GM21423 (cell line): ENCODE measurements around the gene GBA2.

Source experiments
- ATAC-seq: cut with Tn5 transposase; IDR thresholded peaks from one replicate; pipeline ENCODE4 v1.9.1; 2021; ENCODE audit warnings: mild to moderate bottlenecking, moderate library complexity; ENCODE audit not compliant: unreplicated experiment

The GBA2 gene

GRCh38 chr9:35740243-35740642 lies 8.8 kb downstream of the GBA2 start:
- no peak for ATAC-seq

- ATAC-seq: no peak
These were observed 10.1 kb downstream of the GBA2 start for GRCh38 chr9:35738924-35739323.

DNA sequence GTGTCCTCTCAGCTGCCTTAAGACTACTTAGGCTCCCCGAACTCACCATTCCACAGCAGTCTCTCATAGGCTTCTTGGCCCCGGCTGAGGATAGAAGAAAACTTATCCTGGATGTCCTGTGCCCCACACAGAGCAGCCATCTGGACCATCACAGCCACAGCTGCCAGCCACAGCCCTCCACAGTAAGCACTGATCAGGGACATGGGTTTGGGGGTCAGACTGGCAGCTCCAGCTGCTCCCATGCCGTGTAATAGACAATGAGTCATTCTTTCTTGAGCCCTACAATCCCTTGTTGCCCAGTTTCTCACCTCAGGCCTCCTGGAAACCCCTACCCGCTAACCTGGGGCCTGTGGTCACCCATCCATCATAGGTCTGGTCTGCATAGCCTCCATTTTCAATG lies 10.8 kb downstream of the GBA2 start:
- no peak for ATAC-seq

DNA sequence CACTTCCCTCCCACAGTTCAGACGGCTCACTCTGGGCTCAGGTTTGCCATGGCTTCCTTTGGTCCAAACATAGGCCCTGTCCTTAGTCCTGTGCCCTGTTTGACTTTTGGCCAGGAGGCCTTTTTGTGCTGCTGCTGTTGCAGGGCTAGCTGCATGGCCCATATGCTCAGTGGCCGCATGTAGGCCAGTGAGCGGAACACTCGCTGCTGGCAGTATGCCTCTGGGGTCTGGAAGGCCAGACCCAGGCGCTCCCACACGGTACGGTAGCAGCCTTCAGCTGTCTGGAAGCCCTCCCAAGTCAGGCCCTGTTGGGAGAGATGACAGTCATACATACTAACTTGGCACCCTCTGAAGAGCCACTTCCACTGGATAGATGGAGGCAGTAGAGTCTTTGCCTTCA lies 11.9 kb downstream of the GBA2 start:
- no peak for ATAC-seq

DNA sequence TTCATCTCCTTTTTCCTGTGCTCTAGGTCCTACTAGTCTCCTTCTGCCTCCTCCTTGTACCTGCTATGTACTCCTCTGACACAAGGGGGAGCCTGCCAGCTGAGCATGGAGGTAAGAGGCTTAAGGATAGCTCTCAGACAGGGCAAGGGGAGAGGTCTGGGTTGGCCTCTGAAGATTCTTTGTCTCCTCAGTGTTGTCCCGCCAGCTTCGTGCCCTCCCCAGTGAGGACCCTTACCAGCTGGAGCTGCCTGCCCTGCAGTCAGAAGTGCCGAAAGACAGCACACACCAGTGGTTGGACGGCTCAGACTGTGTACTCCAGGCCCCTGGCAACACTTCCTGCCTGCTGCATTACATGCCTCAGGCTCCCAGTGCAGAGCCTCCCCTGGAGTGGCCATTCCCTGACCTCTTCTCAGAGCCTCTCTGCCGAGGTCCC lies 12.8 kb downstream of the GBA2 start:
- ATAC-seq: no peak

DNA sequence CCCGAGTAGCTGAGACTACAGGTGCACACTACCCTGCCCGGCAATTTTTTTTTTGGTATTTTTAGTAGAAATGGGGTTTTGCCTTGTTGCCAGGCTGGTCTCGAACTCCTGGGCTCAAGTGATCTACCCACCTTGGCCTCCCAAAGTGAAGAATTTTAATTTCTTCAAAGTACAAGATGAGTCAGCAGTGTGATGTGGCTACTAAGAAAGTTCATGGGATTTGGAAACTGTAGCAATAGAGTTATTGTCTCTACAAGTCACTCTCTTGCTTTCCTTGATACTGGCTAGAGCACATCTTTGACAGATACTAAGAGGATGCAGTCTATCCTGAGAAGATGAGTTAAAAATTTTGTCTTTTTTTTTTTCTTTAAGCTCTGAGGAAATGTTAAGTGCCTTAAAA lies 14.9 kb downstream of the GBA2 start:
- no peak for ATAC-seq

DNA sequence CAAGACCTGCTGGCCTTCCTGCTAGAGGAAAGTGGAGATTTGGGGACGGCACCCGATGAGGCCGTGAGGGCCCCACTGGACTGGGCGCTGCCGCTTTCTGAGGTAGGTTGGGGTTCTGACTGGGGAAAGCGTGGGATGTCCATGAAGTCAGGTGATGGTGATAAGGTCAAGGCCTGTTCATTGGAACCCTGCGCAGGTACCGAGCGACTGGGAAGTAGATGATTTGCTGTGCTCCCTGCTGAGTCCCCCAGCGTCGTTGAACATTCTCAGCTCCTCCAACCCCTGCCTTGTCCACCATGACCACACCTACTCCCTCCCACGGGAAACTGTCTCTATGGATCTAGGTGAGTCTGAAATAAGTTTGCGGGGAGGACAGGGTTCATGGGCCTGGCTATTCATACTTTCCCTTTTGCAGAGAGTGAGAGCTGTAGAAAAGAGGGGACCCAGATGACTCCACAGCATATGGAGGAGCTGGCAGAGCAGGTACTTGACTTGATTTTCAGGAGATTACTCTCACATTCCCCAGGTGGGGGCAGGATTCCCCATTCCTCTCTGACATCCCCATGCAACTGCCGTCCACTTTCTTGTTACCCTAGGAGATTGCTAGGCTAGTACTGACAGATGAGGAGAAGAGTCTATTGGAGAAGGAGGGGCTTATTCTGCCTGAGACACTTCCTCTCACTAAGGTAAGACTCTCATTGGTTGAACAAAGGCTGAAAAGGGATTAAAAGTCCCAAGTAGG lies 16.1 kb downstream of the GBA2 start:
- no peak for ATAC-seq

DNA sequence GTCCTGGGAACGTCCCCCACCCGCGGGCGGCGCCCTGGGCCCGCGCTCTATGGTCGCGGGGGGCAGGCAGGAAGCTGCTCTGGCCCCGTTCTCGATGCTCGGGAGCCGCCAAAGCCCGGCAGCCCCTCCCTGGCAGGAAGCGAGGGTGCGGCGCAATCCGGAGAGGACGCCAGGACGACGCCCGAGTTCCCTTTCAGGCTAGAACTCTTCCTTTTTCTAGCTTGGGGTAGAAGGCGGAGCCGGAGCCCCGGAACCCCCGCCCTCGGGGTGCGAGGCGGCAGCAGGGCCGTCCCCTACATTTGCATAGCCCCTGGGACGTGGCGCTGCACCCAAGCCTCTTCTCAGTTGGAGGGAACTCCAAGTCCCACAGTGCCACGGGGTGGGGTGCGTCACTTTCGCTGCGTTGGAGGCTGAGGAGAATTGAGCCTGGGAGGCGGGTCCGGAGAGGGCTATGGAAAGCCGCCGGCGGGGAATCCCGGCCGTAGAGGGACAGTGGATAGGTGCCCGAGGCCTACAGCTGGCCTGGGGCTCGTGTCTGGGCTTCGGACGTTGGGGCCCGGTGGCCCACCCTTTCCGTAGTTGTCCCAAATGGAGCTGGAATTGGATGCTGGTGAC lies 16.7 kb downstream of the GBA2 start, which contains the start of the genes CREB3 and TLN1:
CREB3 (plus strand) TSS at position 482 of the 615 bp plus-strand sequence; CDS start at position 589, 107 bp downstream.
TLN1 (minus strand) TSS at position 11 of the 615 bp plus-strand sequence. CDS start 6,501 bp downstream, outside the sequence.
- ATAC-seq: peak; percentile 78

GRCh38 chr9:35731415-35732184 lies 17.4 kb downstream of the GBA2 start:
- ATAC-seq: no peak

- no peak for ATAC-seq
These were observed 18.6 kb downstream of the GBA2 start for GRCh38 chr9:35730486-35730854.

GRCh38 chr9:35729700-35730485 lies 19.1 kb downstream of the GBA2 start:
- no peak for ATAC-seq

GRCh38 chr9:35729101-35729500 lies 19.9 kb downstream of the GBA2 start:
- ATAC-seq: no peak

- no peak for ATAC-seq
These were observed 20.7 kb downstream of the GBA2 start for GRCh38 chr9:35728041-35728971.

- ATAC-seq: no peak
These were observed 21.4 kb downstream of the GBA2 start for GRCh38 chr9:35727676-35728040.

GRCh38 chr9:35726931-35727330 lies 22.1 kb downstream of the GBA2 start:
- no peak for ATAC-seq

GRCh38 chr9:35725362-35725761 lies 23.7 kb downstream of the GBA2 start:
- no peak for ATAC-seq

- no peak for ATAC-seq
These were observed 25.1 kb downstream of the GBA2 start for GRCh38 chr9:35723908-35724307.

DNA sequence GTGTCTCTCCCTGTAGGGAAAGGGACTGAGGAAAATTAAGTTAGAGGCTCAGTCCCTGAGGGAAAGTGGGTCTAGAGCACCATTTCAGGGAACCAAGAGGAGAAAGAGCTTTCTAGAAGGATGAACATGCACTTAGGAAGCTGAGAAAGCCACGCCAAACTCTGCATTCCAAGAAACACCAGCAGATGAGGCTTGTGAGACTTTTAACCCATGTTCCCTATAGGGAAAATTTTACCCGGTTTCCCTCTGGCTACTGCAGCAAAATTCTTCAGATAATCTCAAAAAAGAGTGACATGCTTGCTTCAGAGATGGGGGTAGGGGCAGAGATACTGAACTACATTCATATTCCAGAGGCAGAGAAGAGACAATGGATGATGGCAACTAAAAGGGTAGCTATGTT lies 25.6 kb downstream of the GBA2 start:
- ATAC-seq: no peak

DNA sequence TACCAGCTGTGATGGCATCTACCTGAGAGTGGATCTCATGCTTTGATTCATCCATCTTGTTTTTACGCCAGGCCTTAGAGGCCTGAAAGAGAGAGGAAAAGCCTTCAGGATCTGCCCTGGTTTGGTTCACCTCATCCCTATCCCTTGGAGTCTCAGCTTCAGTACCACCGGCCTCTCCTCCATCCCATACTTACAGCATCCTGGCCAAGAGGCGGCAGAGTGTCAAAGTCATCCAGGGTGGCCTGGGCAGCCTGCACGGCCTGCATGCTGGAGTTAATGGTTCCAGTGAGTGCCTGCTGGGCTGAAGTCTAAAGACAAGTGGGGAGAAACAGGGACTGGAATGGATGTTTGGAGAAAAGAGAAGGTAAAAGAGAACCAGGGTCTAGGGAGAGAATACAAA lies 29.5 kb downstream of the GBA2 start:
- ATAC-seq: no peak
